ENCODE measurements around the gene DCTN5.

- TF ChIP-seq, protein P1, sequence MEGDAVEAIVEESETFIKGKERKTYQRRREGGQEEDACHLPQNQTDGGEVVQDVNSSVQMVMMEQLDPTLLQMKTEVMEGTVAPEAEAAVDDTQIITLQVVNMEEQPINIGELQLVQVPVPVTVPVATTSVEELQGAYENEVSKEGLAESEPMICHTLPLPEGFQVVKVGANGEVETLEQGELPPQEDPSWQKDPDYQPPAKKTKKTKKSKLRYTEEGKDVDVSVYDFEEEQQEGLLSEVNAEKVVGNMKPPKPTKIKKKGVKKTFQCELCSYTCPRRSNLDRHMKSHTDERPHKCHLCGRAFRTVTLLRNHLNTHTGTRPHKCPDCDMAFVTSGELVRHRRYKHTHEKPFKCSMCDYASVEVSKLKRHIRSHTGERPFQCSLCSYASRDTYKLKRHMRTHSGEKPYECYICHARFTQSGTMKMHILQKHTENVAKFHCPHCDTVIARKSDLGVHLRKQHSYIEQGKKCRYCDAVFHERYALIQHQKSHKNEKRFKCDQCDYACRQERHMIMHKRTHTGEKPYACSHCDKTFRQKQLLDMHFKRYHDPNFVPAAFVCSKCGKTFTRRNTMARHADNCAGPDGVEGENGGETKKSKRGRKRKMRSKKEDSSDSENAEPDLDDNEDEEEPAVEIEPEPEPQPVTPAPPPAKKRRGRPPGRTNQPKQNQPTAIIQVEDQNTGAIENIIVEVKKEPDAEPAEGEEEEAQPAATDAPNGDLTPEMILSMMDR (IDR thresholded peaks at IDR 0.05), result no peak
- no peak for TF ChIP-seq CHD2 (IDR thresholded peaks at IDR 0.05; ENCODE audit: low read length, partially characterized antibody)
- no peak for TF ChIP-seq EP300 (IDR thresholded peaks at IDR 0.05)
- no peak for TF ChIP-seq POLR2A (IDR thresholded peaks at IDR 0.05; ENCODE audit: low read length)
- no peak for TF ChIP-seq JUNB (IDR thresholded peaks at IDR 0.05)
- TF ChIP-seq, protein P2, sequence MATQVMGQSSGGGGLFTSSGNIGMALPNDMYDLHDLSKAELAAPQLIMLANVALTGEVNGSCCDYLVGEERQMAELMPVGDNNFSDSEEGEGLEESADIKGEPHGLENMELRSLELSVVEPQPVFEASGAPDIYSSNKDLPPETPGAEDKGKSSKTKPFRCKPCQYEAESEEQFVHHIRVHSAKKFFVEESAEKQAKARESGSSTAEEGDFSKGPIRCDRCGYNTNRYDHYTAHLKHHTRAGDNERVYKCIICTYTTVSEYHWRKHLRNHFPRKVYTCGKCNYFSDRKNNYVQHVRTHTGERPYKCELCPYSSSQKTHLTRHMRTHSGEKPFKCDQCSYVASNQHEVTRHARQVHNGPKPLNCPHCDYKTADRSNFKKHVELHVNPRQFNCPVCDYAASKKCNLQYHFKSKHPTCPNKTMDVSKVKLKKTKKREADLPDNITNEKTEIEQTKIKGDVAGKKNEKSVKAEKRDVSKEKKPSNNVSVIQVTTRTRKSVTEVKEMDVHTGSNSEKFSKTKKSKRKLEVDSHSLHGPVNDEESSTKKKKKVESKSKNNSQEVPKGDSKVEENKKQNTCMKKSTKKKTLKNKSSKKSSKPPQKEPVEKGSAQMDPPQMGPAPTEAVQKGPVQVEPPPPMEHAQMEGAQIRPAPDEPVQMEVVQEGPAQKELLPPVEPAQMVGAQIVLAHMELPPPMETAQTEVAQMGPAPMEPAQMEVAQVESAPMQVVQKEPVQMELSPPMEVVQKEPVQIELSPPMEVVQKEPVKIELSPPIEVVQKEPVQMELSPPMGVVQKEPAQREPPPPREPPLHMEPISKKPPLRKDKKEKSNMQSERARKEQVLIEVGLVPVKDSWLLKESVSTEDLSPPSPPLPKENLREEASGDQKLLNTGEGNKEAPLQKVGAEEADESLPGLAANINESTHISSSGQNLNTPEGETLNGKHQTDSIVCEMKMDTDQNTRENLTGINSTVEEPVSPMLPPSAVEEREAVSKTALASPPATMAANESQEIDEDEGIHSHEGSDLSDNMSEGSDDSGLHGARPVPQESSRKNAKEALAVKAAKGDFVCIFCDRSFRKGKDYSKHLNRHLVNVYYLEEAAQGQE (IDR thresholded peaks at IDR 0.05), result no peak
Observed at GRCh38 chr16:23726710-23727109, 85.4 kb downstream of the DCTN5 start.

Data from A549 (cell line).